Parathyroid adenoma (tissue), 2 donors: ENCODE data around the gene AP5Z1.

ENCODE experiments used
- H2AFZ ChIP-seq: fragments of 300-600 bp; sonication (generic); one replicate; pipeline ENCODE4 v1.7.0; 2017; ENCODE audit warnings: antibody characterized with exemption, mild to moderate bottlenecking
- H3K27ac ChIP-seq: fragments of 300-600 bp; sonication (generic); one replicate; pipeline ENCODE4 v1.7.0; 2017
- H3K27me3 ChIP-seq: fragments of 300-600 bp; sonication (generic); one replicate; pipeline ENCODE4 v1.7.0; 2017; ENCODE audit warnings: low read length; ENCODE audit not compliant: control insufficient read depth, insufficient read depth
- H3K36me3 ChIP-seq: fragments of 300-600 bp; sonication (generic); one replicate; pipeline ENCODE4 v1.7.0; 2017; ENCODE audit warnings: low read length; ENCODE audit not compliant: control insufficient read depth, insufficient read depth
- H3K4me1 ChIP-seq: fragments of 300-600 bp; sonication (generic); one replicate; pipeline ENCODE4 v1.7.0; 2017; ENCODE audit warnings: control low read depth
- H3K4me2 ChIP-seq: fragments of 300-600 bp; sonication (generic); one replicate; pipeline ENCODE4 v1.7.0; 2017; ENCODE audit warnings: low read length
- H3K4me3 ChIP-seq: fragments of 300-600 bp; sonication (generic); one replicate; pipeline ENCODE4 v1.7.0; 2017; ENCODE audit warnings: low read depth, low read length
- H3K79me2 ChIP-seq: fragments of 300-600 bp; sonication (generic); one replicate; pipeline ENCODE4 v1.7.0; 2017; ENCODE audit warnings: control low read depth
- H3K9ac ChIP-seq: fragments of 300-600 bp; sonication (generic); one replicate; pipeline ENCODE4 v1.7.0; 2017; ENCODE audit warnings: mild to moderate bottlenecking
- H3K9me3 ChIP-seq: fragments of 300-600 bp; sonication (generic); one replicate; pipeline ENCODE4 v1.7.0; 2017; ENCODE audit warnings: low read length; ENCODE audit not compliant: control insufficient read depth
- TF ChIP-seq, protein P1 (sequence below): fragments of 300-600 bp; sonication (generic); IDR thresholded peaks from one replicate; pipeline ENCODE4 v1.7.0; 2017; ENCODE audit warnings: antibody characterized with exemption, mild to moderate bottlenecking
- donor health status: primary hyperparathyroidism.

AP5Z1 gene

DNA sequence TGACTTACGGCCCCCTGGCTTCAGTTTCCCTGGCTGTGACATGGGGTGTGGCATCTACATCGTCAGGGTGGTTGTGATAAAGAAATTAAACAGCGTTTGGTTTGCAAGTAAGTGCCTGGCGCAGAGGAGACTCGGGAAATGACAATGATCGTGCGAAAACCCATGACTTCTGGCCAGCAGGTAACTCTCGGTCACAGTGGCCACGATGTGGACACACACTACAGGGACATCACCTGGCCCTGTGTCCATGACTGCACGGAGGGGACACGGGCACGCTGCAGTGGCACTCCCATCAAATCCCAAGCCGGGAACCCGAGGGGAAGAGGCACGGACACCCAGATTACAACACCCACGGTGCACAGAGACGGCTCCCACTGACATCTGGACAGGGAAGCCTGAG lies 57.8 kb downstream of the AP5Z1 start:
- Histone ChIP-seq H3K4me2 (no peak overlapping the region), H3K9ac (no peak overlapping the region), H3K4me1 (no peaks in the 10 kb centered on the region), H3K4me3 (no peak overlapping the region), H3K36me3 (no peaks in the 10 kb centered on the region), H2AFZ (no peak overlapping the region), H3K27me3 (no peaks in the 10 kb centered on the region), H3K27ac (no peak overlapping the region), H3K79me2 (no peaks in the 10 kb centered on the region), H3K9me3 (no peaks in the 10 kb centered on the region)
- TF ChIP-seq, protein P1, sequence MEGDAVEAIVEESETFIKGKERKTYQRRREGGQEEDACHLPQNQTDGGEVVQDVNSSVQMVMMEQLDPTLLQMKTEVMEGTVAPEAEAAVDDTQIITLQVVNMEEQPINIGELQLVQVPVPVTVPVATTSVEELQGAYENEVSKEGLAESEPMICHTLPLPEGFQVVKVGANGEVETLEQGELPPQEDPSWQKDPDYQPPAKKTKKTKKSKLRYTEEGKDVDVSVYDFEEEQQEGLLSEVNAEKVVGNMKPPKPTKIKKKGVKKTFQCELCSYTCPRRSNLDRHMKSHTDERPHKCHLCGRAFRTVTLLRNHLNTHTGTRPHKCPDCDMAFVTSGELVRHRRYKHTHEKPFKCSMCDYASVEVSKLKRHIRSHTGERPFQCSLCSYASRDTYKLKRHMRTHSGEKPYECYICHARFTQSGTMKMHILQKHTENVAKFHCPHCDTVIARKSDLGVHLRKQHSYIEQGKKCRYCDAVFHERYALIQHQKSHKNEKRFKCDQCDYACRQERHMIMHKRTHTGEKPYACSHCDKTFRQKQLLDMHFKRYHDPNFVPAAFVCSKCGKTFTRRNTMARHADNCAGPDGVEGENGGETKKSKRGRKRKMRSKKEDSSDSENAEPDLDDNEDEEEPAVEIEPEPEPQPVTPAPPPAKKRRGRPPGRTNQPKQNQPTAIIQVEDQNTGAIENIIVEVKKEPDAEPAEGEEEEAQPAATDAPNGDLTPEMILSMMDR: no peak

GRCh38 chr7:4833691-4834600 lies 58.5 kb downstream of the AP5Z1 start:
- Histone ChIP-seq H3K9me3 (no peaks in the 10 kb centered on the region), H3K4me3 (no peak overlapping the region), H3K36me3 (no peaks in the 10 kb centered on the region), H3K4me2 (no peak overlapping the region), H3K9ac (no peak overlapping the region), H3K4me1 (no peaks in the 10 kb centered on the region), H3K79me2 (no peaks in the 10 kb centered on the region), H3K27ac (no peak overlapping the region), H3K27me3 (no peaks in the 10 kb centered on the region), H2AFZ (no peak overlapping the region)
- TF ChIP-seq, protein P1: no peak

DNA sequence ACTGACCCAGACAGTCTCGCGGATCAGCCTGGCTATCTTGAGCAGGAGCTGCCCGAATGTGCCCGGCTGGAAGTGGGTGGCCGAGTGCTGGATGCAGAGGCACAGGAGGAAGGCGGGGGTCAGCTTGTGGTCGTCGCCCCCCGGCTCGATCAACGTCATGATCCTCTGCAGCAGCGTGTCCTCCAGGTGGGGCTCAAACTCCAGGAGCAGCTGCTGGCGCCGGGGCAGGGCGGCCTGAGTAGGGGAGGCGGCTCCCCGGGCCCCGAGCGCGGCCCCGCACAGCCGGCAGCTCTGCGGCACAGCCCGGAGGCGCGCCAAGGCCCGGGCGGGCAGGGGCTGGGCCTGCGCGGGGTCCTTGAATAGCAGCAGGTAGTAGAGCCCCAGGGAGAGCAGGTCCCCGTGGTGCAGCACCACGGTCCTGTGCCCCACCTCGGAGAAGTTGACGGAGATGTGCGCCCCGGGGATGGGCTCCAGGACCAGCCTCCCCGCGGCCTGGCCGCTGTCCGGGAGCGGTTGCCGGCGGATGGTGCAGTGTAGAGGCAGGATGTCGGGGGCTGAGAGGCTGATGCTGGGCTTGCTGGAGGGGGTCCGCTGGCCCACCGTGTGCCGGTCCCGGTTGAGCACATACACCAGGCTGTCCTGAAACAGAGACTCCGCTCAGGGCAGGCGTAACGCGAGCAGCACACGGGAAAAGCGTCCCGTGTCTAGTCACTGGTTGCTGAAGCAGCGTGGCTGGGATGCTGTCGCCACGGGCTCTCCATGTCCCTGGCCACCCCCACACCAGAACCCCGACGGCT lies 59.4 kb downstream of the AP5Z1 start:
- Histone ChIP-seq H2AFZ (no peak overlapping the region), H3K4me2 (no peak overlapping the region), H3K27ac (no peak overlapping the region), H3K79me2 (no peaks in the 10 kb centered on the region), H3K27me3 (no peaks in the 10 kb centered on the region), H3K9me3 (no peaks in the 10 kb centered on the region), H3K9ac (no peak overlapping the region), H3K4me3 (no peak overlapping the region), H3K4me1 (no peaks in the 10 kb centered on the region), H3K36me3 (no peaks in the 10 kb centered on the region)
- TF ChIP-seq, protein P1: no peak

GRCh38 chr7:4835398-4836205 lies 60.2 kb downstream of the AP5Z1 start:
- H3K36me3 ChIP-seq: no peaks in the 10 kb centered on the region
- no peaks in the 10 kb centered on the region for H3K79me2 ChIP-seq
- no peak overlapping the region for H3K27ac ChIP-seq
- H3K4me3 ChIP-seq: no peak overlapping the region
- no peak overlapping the region for H3K9ac ChIP-seq
- no peak overlapping the region for H3K4me2 ChIP-seq
- H3K9me3 ChIP-seq: no peaks in the 10 kb centered on the region
- H3K4me1 ChIP-seq: no peaks in the 10 kb centered on the region
- no peaks in the 10 kb centered on the region for H3K27me3 ChIP-seq
- TF ChIP-seq, protein P1: no peak
- no peak overlapping the region for H2AFZ ChIP-seq
